Liver (tissue), 9 donors: ENCODE measurements around the gene FIS1. TPM values are rescaled to one million over a fixed set of nuclear protein-coding genes. Genes with fewer than 3 reads are reported as not detected.
A peak's percentile ranks its signal among the peaks of the same experiment; 100 is the strongest.
"Not testable (repeated sequence)": the region's sequence is repeated elsewhere in the genome, so short reads cannot be mapped to it uniquely, and the experiment has no call there.

Experiments
- DNase-seq: peaks from one replicate; pipeline ENCODE4 v3.0.0-alpha.2; 2017; ENCODE audit warnings: low spot score
- H3K27ac ChIP-seq, 2 donors: one replicate each; pipeline ENCODE4 v1.7.0; 2013; ENCODE audit warnings: inconsistent platforms in 2 of 2, low read length in 2 of 2, control low read depth in 1 of 2, low read depth in 1 of 2, mild to moderate bottlenecking in 1 of 2
- H3K27me3 ChIP-seq, 4 donors: one replicate each; pipeline versions ENCODE4 v1.6.1 to v1.7.0; 2013; ENCODE audit warnings: low read length in 3 of 4, inconsistent platforms in 1 of 4, mild to moderate bottlenecking in 1 of 4, moderate library complexity in 1 of 4; ENCODE audit not compliant: control insufficient read depth in 4 of 4, insufficient read depth in 4 of 4
- H3K36me3 ChIP-seq, 4 donors: one replicate each; pipeline versions ENCODE4 v1.6.1 to v1.7.0; 2013; ENCODE audit warnings: low read length in 3 of 4, mild to moderate bottlenecking in 3 of 4, low read depth in 1 of 4, moderate library complexity in 1 of 4; ENCODE audit not compliant: control insufficient read depth in 4 of 4, insufficient read depth in 3 of 4
- H3K4me1 ChIP-seq, 4 donors: one replicate each; pipeline versions ENCODE4 v1.6.1 to v1.7.0; 2013; ENCODE audit warnings: low read length in 3 of 4, mild to moderate bottlenecking in 3 of 4, moderate library complexity in 1 of 4; ENCODE audit not compliant: control insufficient read depth in 4 of 4, insufficient read depth in 4 of 4
- H3K4me3 ChIP-seq, 3 donors: one replicate each; pipeline versions ENCODE4 v1.6.1 to v1.7.0; 2013; ENCODE audit warnings: low read length in 3 of 3, control low read depth in 1 of 3, low read depth in 1 of 3, mild to moderate bottlenecking in 1 of 3
- H3K9ac ChIP-seq, 2 donors: one replicate each; pipeline ENCODE4 v1.7.0; 2013; ENCODE audit warnings: low read length in 2 of 2, mild to moderate bottlenecking in 2 of 2, moderate library complexity in 2 of 2, control low read depth in 1 of 2, low read depth in 1 of 2
- H3K9me3 ChIP-seq, 4 donors: one replicate each; pipeline versions ENCODE4 v1.6.1 to v1.7.0; 2013; ENCODE audit warnings: low read length in 3 of 4; ENCODE audit not compliant: control insufficient read depth in 4 of 4
- EGR1 ChIP-seq, 2 donors: IDR thresholded peaks; 2 replicates each; pipeline ENCODE4 v1.6.1; 2016 to 2018; ENCODE audit warnings: antibody characterized with exemption in 2 of 2, low read depth in 2 of 2
- FOXA1 ChIP-seq: IDR thresholded peaks from 2 replicates; pipeline ENCODE4 v1.6.1; 2016; ENCODE audit warnings: antibody characterized with exemption
- FOXA2 ChIP-seq: IDR thresholded peaks from 2 replicates; pipeline ENCODE4 v1.6.1; 2016; ENCODE audit warnings: antibody characterized with exemption
- GABPA ChIP-seq, 2 donors: IDR thresholded peaks in 1 of 2; conservative IDR thresholded peaks in 1 of 2; 2 replicates each; pipeline ENCODE4 v1.6.1; 2016; ENCODE audit warnings: antibody characterized with exemption in 2 of 2, mild to moderate bottlenecking in 1 of 2, moderate library complexity in 1 of 2
- HNF4A ChIP-seq, 2 donors: conservative IDR thresholded peaks; 2 replicates each; pipeline ENCODE4 v1.6.1; 2016; ENCODE audit warnings: antibody characterized with exemption in 2 of 2, mild to moderate bottlenecking in 2 of 2
- HNF4G ChIP-seq: IDR thresholded peaks from 2 replicates; pipeline ENCODE4 v1.6.1; 2016; ENCODE audit warnings: antibody characterized with exemption
- JUND ChIP-seq, 2 donors: IDR thresholded peaks; 2 replicates each; pipeline ENCODE4 v1.6.1; 2016; ENCODE audit warnings: antibody characterized with exemption in 2 of 2
- NR2F2 ChIP-seq: IDR thresholded peaks from 2 replicates; pipeline ENCODE4 v1.6.1; 2016; ENCODE audit warnings: antibody characterized with exemption
- RAD21 ChIP-seq, 2 donors: IDR thresholded peaks; 2 replicates each; pipeline ENCODE4 v1.6.1; 2016; ENCODE audit warnings: antibody characterized with exemption in 2 of 2, mild to moderate bottlenecking in 2 of 2
- RXRA ChIP-seq, 2 donors: IDR thresholded peaks; 2 replicates each; pipeline ENCODE4 v1.6.1; 2017 to 2018; ENCODE audit warnings: antibody characterized with exemption in 2 of 2, mild to moderate bottlenecking in 1 of 2
- TAF1 ChIP-seq: conservative IDR thresholded peaks from 2 replicates; pipeline ENCODE4 v1.6.1; 2016; ENCODE audit warnings: antibody characterized with exemption, mild to moderate bottlenecking
- YY1 ChIP-seq: IDR thresholded peaks from 2 replicates; pipeline ENCODE4 v1.6.1; 2016; ENCODE audit warnings: antibody characterized with exemption, mild to moderate bottlenecking
- ZBTB33 ChIP-seq: IDR thresholded peaks from 2 replicates; pipeline ENCODE4 v1.6.1; 2016; ENCODE audit warnings: antibody characterized with exemption
- WGBS: extraction: QIAGEN DNeasy Blood & Tissue Kit; methylation state at CpG from one replicate; pipeline ENCODE4 v1.1.7; 2013; 5-methylcytosine and 5-hydroxymethylcytosine counted together
- polyA plus RNA-seq, 2 donors: library from polyadenylated mRNA; stranded (reverse) in 1 of 2; unstranded in 1 of 2; fragments of 200-250 nt in 1 of 2; fragments of >200 nt in 1 of 2; fragmentation: Nextera tagmentation in 1 of 2; extraction: Ambion mirVana in 1 of 2; gene quantifications; one replicate each; pipeline versions ENCODE4 v1.2.1 to v1.2.3, GENCODE V29; 2013 to 2015
- total RNA-seq, 2 donors: library from RNA; depleted of rRNA; stranded (reverse); fragments of >200 nt; gene quantifications; one replicate each; pipeline ENCODE4 v1.2.3, GENCODE V29; 2014
- TF ChIP-seq, protein P1 (sequence below): fragments of 150-350 bp; IDR thresholded peaks from 2 replicates; pipeline ENCODE4 v1.5.1; 2017; ENCODE audit warnings: improper control_type of control experiment, low read depth, low read length; ENCODE audit not compliant: missing input control
- TF ChIP-seq, protein P2 (sequence below): IDR thresholded peaks from 2 replicates; pipeline ENCODE4 v1.6.1; 2016; ENCODE audit warnings: antibody characterized with exemption
- TF ChIP-seq, protein P3 (sequence below): IDR thresholded peaks from 2 replicates; pipeline ENCODE4 v1.6.1; 2016; ENCODE audit warnings: antibody characterized with exemption
- donor health status: healthy.
- donor health status: healthy.
- donor health status: healthy.
- donor health status: healthy.
- donor health status: healthy.

FIS1 gene
- total and polyA plus RNA-seq, 4 donors = 112 to 192 (median 155) TPM

DNA sequence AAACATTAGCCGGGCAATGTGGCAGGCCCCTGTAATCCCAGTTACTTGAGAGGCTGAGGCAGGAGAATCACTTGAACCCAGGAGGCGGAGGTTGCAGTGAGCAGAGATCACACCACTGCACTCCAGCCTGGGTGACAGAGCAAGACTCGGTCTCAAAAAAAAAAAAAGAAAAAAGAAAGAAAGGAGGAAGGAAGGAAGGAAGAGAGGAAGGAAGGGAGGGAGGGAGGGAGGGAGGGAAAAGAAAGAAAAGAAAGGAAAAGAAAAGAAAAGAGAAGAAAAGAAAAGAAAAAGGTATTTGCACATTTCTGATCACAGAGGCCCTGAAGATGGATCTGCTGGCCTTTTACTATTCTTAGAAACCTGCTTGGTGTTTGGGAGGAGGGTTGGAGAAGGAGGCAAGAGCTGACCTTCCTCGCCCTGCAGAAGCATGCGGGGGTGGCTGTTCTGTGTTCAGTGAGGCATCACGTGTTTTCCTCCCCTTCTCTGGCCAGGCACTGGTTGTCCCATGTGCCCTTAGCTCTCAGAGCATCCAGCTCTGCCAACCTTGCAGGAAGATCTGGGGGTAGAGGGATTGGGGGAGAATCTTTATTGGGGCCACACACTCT, 19.3 kb upstream of the FIS1 start:
- H3K9me3 ChIP-seq, H3K27me3 ChIP-seq, H3K9ac ChIP-seq, H3K4me3 ChIP-seq, H3K36me3 ChIP-seq, DNase-seq, H3K4me1 ChIP-seq, H3K27ac ChIP-seq: not testable (repeated sequence)
- TF ChIP-seq EGR1 (IDR thresholded peaks at IDR 0.05; ENCODE audit: low read depth in 2 of 2) (peak in 1 of 2 donors; percentile 86), RXRA (IDR thresholded peaks at IDR 0.05) (peak in 1 of 2 donors; percentile 7)
- WGBS = 52% methylated on average over 6 of the region's 6 CpGs

GRCh38 chr7:101258243-101258731, 13.4 kb upstream of the FIS1 start:
- Histone ChIP-seq H3K36me3 (no peaks in the 10 kb centered on the region), H3K9ac (no peak overlapping the region), H3K27ac (no peak overlapping the region), H3K27me3 (no peaks in the 10 kb centered on the region), H3K9me3 (no peaks in the 10 kb centered on the region), H3K4me3 (no peak overlapping the region), H3K4me1 (no peaks in the 10 kb centered on the region)
- TF ChIP-seq FOXA1 (no peak), TAF1 (no peak), YY1 (no peak), NR2F2 (no peak), RXRA (IDR thresholded peaks at IDR 0.05) (no peak), HNF4A (conservative IDR thresholded peaks at IDR 0.05) (no peak), EGR1 (IDR thresholded peaks at IDR 0.05; ENCODE audit: low read depth in 2 of 2) (no peak), RAD21 (IDR thresholded peaks at IDR 0.05) (no peak)
- TF ChIP-seq, protein P1, sequence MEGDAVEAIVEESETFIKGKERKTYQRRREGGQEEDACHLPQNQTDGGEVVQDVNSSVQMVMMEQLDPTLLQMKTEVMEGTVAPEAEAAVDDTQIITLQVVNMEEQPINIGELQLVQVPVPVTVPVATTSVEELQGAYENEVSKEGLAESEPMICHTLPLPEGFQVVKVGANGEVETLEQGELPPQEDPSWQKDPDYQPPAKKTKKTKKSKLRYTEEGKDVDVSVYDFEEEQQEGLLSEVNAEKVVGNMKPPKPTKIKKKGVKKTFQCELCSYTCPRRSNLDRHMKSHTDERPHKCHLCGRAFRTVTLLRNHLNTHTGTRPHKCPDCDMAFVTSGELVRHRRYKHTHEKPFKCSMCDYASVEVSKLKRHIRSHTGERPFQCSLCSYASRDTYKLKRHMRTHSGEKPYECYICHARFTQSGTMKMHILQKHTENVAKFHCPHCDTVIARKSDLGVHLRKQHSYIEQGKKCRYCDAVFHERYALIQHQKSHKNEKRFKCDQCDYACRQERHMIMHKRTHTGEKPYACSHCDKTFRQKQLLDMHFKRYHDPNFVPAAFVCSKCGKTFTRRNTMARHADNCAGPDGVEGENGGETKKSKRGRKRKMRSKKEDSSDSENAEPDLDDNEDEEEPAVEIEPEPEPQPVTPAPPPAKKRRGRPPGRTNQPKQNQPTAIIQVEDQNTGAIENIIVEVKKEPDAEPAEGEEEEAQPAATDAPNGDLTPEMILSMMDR = no peak
- TF ChIP-seq, protein P2, sequence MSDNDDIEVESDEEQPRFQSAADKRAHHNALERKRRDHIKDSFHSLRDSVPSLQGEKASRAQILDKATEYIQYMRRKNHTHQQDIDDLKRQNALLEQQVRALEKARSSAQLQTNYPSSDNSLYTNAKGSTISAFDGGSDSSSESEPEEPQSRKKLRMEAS = no peak
- DNase-seq = no peak
- WGBS = 77% methylated on average over 7 of the region's 7 CpGs

DNA sequence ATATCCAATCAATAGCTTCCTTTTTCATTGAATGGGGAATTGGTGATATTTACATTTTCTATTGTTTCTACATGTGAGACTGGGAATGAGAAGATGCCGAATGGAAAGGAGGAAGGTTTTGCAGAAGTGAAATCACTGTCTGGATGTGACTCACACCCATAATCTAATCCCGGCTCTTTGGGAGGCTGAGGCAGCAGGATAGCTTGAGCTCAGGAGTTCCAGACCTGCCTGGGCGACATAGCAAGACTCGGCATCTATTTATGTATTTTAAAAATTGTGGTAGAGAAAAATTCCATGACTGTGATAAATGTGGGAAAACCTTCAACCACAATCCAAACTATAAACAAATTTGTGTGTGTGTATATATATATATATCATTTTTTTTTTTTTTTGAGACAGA, 10.9 kb upstream of the FIS1 start:
- 80% methylated on average over 4 of the region's 4 CpGs for WGBS
- H3K9ac ChIP-seq = no peak overlapping the region
- H3K9me3 ChIP-seq = no peaks in the 10 kb centered on the region
- TF ChIP-seq RXRA (IDR thresholded peaks at IDR 0.05) (no peak), FOXA1 (no peak), HNF4A (conservative IDR thresholded peaks at IDR 0.05) (no peak), FOXA2 (no peak), ZBTB33 (no peak), RAD21 (IDR thresholded peaks at IDR 0.05) (no peak), YY1 (no peak), HNF4G (no peak), JUND (IDR thresholded peaks at IDR 0.05) (no peak), EGR1 (IDR thresholded peaks at IDR 0.05; ENCODE audit: low read depth in 2 of 2) (no peak), GABPA (IDR thresholded peaks at IDR 0.05 in 1 of 2, conservative IDR thresholded peaks at IDR 0.05 in 1 of 2) (no peak), NR2F2 (no peak)
- TF ChIP-seq, protein P2 = no peak
- TF ChIP-seq, protein P1 = no peak
- TF ChIP-seq, protein P3, sequence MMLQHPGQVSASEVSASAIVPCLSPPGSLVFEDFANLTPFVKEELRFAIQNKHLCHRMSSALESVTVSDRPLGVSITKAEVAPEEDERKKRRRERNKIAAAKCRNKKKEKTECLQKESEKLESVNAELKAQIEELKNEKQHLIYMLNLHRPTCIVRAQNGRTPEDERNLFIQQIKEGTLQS = no peak
- H3K27me3 ChIP-seq = no peaks in the 10 kb centered on the region
- no peak overlapping the region for H3K4me3 ChIP-seq
- peaks cover 0 to 14% (median 9%) of the 10 kb centered on the region in 4 donors for H3K4me1 ChIP-seq
- no peak overlapping the region for H3K27ac ChIP-seq
- DNase-seq = no peak
- no peaks in the 10 kb centered on the region for H3K36me3 ChIP-seq

DNA sequence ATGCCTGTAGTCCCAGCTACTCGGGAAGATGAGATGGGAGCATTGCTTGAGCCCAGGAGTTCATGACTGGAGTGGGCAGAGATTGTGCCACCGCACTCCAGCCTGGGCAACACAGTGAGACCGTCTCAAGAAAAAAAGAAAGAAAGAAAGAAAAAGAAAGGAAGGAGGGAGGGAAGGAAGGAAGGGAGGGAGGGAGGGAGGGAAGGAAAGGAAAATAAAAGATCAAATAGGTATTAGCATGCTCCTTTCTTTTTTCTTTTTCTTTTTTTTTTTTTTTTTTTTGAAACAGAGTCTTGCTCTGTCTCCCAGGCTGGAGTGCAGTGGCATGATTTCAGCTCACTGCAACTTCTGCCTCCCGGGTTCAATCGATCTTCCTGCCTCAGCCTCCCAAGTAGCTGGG, 8.3 kb upstream of the FIS1 start:
- H3K9ac ChIP-seq, H3K36me3 ChIP-seq, H3K27me3 ChIP-seq, DNase-seq, H3K9me3 ChIP-seq, H3K27ac ChIP-seq, H3K4me3 ChIP-seq: not testable (repeated sequence)
- peaks cover 0 to 20% (median 12%) of the 10 kb centered on the region in 4 donors for H3K4me1 ChIP-seq
- WGBS = 92% methylated on average over 5 of the region's 5 CpGs
